Measurements from ENCODE around the gene PRKG1.

DNA sequence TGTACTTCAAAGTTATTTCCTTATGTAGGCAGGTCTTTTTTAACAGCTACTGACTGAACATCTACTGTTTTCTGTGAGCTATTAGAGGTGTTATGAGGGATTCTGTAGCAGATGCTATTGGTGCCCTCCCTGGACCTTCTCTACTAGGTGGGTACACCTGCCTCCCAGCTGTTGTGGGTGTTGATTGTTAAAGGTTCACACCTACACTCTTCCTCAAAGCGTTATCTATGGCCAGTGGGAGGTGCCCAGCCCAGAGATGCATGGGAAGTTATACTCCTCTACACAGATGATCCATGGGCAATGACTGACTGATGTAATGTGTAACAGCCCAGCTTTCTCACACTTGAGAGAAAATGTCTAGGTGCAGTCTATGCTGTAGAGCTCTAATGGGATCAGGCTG is 127.7 kb downstream of the PRKG1 start:
- TF ChIP-seq, protein P1, sequence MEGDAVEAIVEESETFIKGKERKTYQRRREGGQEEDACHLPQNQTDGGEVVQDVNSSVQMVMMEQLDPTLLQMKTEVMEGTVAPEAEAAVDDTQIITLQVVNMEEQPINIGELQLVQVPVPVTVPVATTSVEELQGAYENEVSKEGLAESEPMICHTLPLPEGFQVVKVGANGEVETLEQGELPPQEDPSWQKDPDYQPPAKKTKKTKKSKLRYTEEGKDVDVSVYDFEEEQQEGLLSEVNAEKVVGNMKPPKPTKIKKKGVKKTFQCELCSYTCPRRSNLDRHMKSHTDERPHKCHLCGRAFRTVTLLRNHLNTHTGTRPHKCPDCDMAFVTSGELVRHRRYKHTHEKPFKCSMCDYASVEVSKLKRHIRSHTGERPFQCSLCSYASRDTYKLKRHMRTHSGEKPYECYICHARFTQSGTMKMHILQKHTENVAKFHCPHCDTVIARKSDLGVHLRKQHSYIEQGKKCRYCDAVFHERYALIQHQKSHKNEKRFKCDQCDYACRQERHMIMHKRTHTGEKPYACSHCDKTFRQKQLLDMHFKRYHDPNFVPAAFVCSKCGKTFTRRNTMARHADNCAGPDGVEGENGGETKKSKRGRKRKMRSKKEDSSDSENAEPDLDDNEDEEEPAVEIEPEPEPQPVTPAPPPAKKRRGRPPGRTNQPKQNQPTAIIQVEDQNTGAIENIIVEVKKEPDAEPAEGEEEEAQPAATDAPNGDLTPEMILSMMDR (IDR thresholded peaks at IDR 0.05; ENCODE audit: low read depth, low read length) = no peak
- TF ChIP-seq EZH2phosphoT487 (IDR thresholded peaks at IDR 0.05; ENCODE audit: low read depth) = no peak

Measured in OCI-LY3 (cell line).